ENCODE measurements around the gene KLF3.

The KLF3 gene

GRCh38 chr4:38734911-38735310 is 70.9 kb downstream of the KLF3 start:
- no peak for TF ChIP-seq CTCF (IDR thresholded peaks at IDR 0.05)
- no peaks in the 10 kb centered on the region for H3K27me3 ChIP-seq
- H3K36me3 ChIP-seq: no peaks in the 10 kb centered on the region
- H3K9me3 ChIP-seq: no peaks in the 10 kb centered on the region
- H3K27ac ChIP-seq: no peak overlapping the region
- H3K4me1 ChIP-seq (ENCODE audit: control insufficient read depth in 1 of 2, insufficient read depth in 1 of 2, low read depth in 1 of 2, low read length in 1 of 2): peaks cover 0 to 5% of the 10 kb centered on the region in 2 experiments
- no peak overlapping the region for H3K4me3 ChIP-seq (ENCODE audit: low read depth in 1 of 2, low read length in 1 of 2)

- Histone ChIP-seq H3K36me3 (no peaks in the 10 kb centered on the region), H3K27me3 (no peaks in the 10 kb centered on the region), H3K27ac (no peak overlapping the region), H3K4me1 (ENCODE audit: control insufficient read depth in 1 of 2, insufficient read depth in 1 of 2, low read depth in 1 of 2, low read length in 1 of 2) (peaks cover 0 to 5% of the 10 kb centered on the region in 2 experiments), H3K4me3 (ENCODE audit: low read depth in 1 of 2, low read length in 1 of 2) (no peak overlapping the region), H3K9me3 (no peaks in the 10 kb centered on the region)
- no peak for TF ChIP-seq CTCF (IDR thresholded peaks at IDR 0.05)
Measured at GRCh38 chr4:38735870-38736269, 71.9 kb downstream of the KLF3 start.

- Histone ChIP-seq H3K4me1 (ENCODE audit: control insufficient read depth in 1 of 2, insufficient read depth in 1 of 2, low read depth in 1 of 2, low read length in 1 of 2) (no peaks in the 10 kb centered on the region), H3K9me3 (no peaks in the 10 kb centered on the region), H3K4me3 (ENCODE audit: low read depth in 1 of 2, low read length in 1 of 2) (no peak overlapping the region), H3K36me3 (no peaks in the 10 kb centered on the region), H3K27ac (no peak overlapping the region), H3K27me3 (no peaks in the 10 kb centered on the region)
- TF ChIP-seq CTCF (IDR thresholded peaks at IDR 0.05): no peak
Measured at GRCh38 chr4:38738940-38739803, 75.2 kb downstream of the KLF3 start.

- H3K4me1 ChIP-seq (ENCODE audit: control insufficient read depth in 1 of 2, insufficient read depth in 1 of 2, low read depth in 1 of 2, low read length in 1 of 2): no peaks in the 10 kb centered on the region
- H3K27me3 ChIP-seq: no peaks in the 10 kb centered on the region
- H3K9me3 ChIP-seq: no peaks in the 10 kb centered on the region
- no peak overlapping the region for H3K4me3 ChIP-seq (ENCODE audit: low read depth in 1 of 2, low read length in 1 of 2)
- no peaks in the 10 kb centered on the region for H3K36me3 ChIP-seq
- no peak overlapping the region for H3K27ac ChIP-seq
- no peak for TF ChIP-seq CTCF (IDR thresholded peaks at IDR 0.05)
Measured at GRCh38 chr4:38740303-38740702, 76.3 kb downstream of the KLF3 start.

- no peaks in the 10 kb centered on the region for H3K27me3 ChIP-seq
- no peaks in the 10 kb centered on the region for H3K4me1 ChIP-seq (ENCODE audit: control insufficient read depth in 1 of 2, insufficient read depth in 1 of 2, low read depth in 1 of 2, low read length in 1 of 2)
- no peak for TF ChIP-seq CTCF (IDR thresholded peaks at IDR 0.05)
- H3K4me3 ChIP-seq (ENCODE audit: low read depth in 1 of 2, low read length in 1 of 2): no peak overlapping the region
- no peak overlapping the region for H3K27ac ChIP-seq
- H3K36me3 ChIP-seq: no peaks in the 10 kb centered on the region
- no peaks in the 10 kb centered on the region for H3K9me3 ChIP-seq
Measured at GRCh38 chr4:38743866-38744265, 79.9 kb downstream of the KLF3 start.
